ENCODE data around the gene CA10. TPM values are rescaled to one million over a fixed set of nuclear protein-coding genes. Genes with fewer than 3 reads are reported as not detected.

CA10 gene
- total RNA-seq, 3 donors from 2014 or later: 0.46 to 1.2 (median 0.64) TPM

DNA sequence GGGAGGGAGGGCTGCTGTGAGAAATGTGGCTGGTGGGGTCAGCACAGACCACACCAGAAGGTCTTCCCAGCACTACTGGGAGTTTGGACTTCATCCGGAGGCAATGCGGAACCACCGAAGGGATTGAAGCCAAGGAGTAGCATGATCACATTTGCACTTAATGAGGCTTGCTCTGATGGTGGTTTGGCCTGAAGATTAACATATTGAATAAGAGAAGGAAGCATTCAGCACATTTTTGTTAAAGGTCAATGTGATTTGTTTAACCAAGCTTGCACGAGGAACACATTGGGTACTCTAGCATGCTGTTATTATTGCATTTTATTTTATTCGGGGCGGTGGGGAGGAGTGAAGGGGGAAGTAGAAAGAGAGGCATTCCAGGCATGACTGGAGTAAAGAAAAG lies 519.5 kb downstream of the CA10 start:
- intact Hi-C loops (cut with DNase I, micrococcal nuclease): no loop called here
- DNase-seq (no peak), ATAC-seq (no peak)
- H3K4me3 ChIP-seq: no peak overlapping the region
- H3K9me3 ChIP-seq: no peaks in the 10 kb centered on the region
- TF ChIP-seq, protein P1, sequence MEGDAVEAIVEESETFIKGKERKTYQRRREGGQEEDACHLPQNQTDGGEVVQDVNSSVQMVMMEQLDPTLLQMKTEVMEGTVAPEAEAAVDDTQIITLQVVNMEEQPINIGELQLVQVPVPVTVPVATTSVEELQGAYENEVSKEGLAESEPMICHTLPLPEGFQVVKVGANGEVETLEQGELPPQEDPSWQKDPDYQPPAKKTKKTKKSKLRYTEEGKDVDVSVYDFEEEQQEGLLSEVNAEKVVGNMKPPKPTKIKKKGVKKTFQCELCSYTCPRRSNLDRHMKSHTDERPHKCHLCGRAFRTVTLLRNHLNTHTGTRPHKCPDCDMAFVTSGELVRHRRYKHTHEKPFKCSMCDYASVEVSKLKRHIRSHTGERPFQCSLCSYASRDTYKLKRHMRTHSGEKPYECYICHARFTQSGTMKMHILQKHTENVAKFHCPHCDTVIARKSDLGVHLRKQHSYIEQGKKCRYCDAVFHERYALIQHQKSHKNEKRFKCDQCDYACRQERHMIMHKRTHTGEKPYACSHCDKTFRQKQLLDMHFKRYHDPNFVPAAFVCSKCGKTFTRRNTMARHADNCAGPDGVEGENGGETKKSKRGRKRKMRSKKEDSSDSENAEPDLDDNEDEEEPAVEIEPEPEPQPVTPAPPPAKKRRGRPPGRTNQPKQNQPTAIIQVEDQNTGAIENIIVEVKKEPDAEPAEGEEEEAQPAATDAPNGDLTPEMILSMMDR (IDR thresholded peaks at IDR 0.05): no peak
- no peaks in the 10 kb centered on the region for H3K36me3 ChIP-seq (ENCODE audit: low read depth)
- H3K4me1 ChIP-seq (ENCODE audit: low read depth): no peaks in the 10 kb centered on the region

DNA sequence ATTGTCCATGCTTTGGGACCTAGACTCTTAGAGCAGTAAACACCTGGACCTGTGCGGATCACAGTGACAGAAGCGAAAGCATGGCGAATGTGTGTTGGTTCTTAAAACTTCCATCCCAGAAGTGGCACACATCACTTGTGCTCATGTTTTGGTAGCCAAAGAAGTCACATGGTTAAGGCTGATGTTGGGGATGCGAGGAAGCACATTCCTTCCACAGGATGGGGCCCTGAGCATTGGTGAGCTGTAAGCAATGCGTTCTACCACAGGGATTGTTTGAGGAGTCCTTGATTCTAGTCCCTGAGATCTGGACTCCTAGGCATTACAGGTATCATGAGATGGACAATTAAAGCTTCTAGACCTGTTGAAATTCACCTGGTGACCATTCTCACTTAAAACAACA lies 522.2 kb downstream of the CA10 start:
- intact Hi-C loops (cut with DNase I, micrococcal nuclease): no loop called here
- Histone ChIP-seq H3K9me3 (no peaks in the 10 kb centered on the region), H3K4me3 (no peak overlapping the region), H3K4me1 (ENCODE audit: low read depth) (no peaks in the 10 kb centered on the region), H3K36me3 (ENCODE audit: low read depth) (no peaks in the 10 kb centered on the region)
- TF ChIP-seq, protein P1 (IDR thresholded peaks at IDR 0.05): no peak
- ATAC-seq (no peak), DNase-seq (no peak)

DNA sequence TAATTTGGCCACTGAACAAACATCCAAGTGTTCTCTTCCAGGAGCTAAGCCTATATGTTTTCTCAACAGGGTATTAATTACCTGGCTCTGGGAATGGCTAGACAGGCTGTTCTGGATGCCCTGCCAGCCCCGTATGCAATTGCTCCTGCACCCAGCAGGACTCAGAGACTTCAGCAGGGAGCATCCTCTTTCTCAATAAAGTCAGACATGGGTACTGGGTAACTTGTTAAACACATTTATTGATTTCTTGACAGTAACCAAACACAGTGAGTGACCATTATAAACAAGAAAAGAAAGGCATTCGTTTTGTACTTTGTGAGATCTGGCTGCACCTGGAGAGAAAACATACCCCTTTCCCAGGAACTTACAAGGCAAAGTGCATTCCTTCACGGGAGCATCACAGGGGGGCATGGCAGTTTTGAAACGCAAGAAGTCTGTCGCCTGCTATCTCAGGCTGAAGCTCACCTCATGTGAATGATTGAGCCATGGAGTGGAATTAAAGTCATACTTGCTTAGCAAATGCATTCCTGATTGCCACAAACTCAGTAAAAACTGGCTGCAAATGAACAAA lies 528.3 kb downstream of the CA10 start:
- DNase-seq (no peak), ATAC-seq (no peak)
- H3K36me3 ChIP-seq (ENCODE audit: low read depth): no peaks in the 10 kb centered on the region
- TF ChIP-seq, protein P1 (IDR thresholded peaks at IDR 0.05): no peak
- intact Hi-C loops (cut with DNase I, micrococcal nuclease): no loop called here
- no peaks in the 10 kb centered on the region for H3K9me3 ChIP-seq
- H3K4me3 ChIP-seq: no peak overlapping the region
- no peaks in the 10 kb centered on the region for H3K4me1 ChIP-seq (ENCODE audit: low read depth)

DNA sequence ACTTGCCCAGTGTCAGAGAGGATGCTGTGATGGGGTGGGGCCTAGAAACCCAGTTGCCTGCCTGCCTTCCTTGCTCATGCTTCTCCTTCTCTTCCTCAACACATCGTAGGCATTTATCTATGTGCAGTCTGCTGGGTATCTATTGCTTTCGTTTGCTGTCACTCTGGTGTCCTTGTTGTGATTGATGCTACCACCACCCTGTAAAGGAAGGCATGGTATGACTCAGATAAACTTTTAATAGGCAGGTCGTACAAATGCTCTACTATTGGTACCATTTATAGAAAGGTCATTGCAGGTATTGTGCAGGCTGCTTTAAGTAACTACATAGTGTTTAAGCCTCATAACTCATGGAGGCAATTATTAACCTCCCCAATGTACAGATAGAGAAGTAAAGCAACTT lies 529.3 kb downstream of the CA10 start:
- Histone ChIP-seq H3K9me3 (no peaks in the 10 kb centered on the region), H3K36me3 (ENCODE audit: low read depth) (no peaks in the 10 kb centered on the region), H3K4me1 (ENCODE audit: low read depth) (no peaks in the 10 kb centered on the region), H3K4me3 (no peak overlapping the region)
- ATAC-seq (no peak), DNase-seq (no peak)
- intact Hi-C loops (cut with DNase I, micrococcal nuclease): no loop called here
- TF ChIP-seq, protein P1 (IDR thresholded peaks at IDR 0.05): no peak

DNA sequence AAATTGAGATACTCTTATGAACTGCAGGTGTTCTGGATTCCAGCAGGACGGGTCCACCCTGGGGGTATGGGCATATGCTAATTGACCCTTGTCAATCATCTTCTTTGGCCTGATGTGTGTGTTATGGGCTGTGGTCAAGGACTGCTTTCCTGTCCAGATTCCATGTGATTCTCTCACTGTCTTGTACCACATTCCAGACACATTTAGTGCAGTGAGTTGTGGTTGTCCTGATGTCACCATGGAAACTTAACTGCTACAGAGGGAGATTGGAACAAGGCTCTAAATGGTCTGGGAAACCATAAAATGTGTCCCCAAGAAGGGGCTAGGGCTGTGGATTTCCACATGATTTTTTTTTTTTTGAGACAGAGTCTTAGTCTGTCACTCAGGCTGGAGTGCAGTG lies 530.7 kb downstream of the CA10 start:
- H3K9me3 ChIP-seq: no peaks in the 10 kb centered on the region
- no peak for ATAC-seq
- TF ChIP-seq, protein P1 (IDR thresholded peaks at IDR 0.05): no peak
- no peaks in the 10 kb centered on the region for H3K4me1 ChIP-seq (ENCODE audit: low read depth)
- intact Hi-C loops (cut with DNase I, micrococcal nuclease): no loop called here
- no peak overlapping the region for H3K4me3 ChIP-seq
- no peaks in the 10 kb centered on the region for H3K36me3 ChIP-seq (ENCODE audit: low read depth)
- DNase-seq: no peak

DNA sequence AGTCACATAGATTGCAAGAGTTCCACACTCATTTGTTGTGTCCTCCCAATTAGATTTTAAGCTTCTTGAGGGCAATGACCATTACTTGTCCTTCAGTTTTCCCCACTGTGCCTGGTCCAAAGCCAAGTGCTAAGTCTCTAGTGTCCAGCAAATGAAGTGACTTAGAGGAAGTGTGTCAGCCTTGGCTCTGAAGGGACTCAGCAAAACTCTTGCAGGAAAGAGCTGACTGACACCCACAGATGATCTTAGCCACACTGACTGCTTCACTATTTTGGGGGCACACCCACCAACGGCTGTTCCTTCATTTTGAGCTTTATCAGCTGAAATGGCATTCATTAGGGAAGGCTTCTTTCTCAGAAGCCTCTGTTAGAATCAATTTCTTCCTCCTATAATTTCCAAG lies 540.0 kb downstream of the CA10 start:
- no peaks in the 10 kb centered on the region for H3K36me3 ChIP-seq (ENCODE audit: low read depth)
- intact Hi-C loops (cut with DNase I, micrococcal nuclease): no loop called here
- no peaks in the 10 kb centered on the region for H3K9me3 ChIP-seq
- no peak for DNase-seq
- no peaks in the 10 kb centered on the region for H3K4me1 ChIP-seq (ENCODE audit: low read depth)
- no peak for ATAC-seq
- TF ChIP-seq, protein P1 (IDR thresholded peaks at IDR 0.05): no peak
- H3K4me3 ChIP-seq: no peak overlapping the region
